ENCODE data around the gene MEF2A. TPM values are rescaled to one million over a fixed set of nuclear protein-coding genes. Genes with fewer than 3 reads are reported as not detected.

Gene MEF2A
- polyA plus RNA-seq, 6 donors from 2014 or later: 27.1 to 56.6 (median 40.9) TPM

DNA sequence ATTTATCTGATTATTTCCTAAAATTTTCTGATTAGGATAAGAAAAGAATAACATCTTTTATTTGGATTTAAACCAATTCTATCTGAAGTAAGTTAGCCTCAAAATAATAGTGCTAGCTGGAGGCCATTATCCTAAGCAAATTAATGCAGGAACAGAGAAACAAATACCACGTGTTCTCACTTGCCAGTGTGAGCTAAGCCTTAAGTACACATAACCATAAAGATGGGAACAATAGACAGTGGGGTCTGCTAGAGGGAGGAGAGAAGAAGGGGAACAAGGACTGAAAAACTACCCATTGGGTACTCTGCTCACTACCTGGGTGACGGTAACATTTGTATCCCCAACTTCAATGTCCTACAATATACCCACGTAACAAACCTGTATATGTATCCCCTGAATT is 198.7 kb downstream of the MEF2A start:
- H3K27ac Mint-ChIP-seq: no peak overlapping the region
- peaks cover 0 to 6% (median 0%) of the 10 kb centered on the region in 3 donors for H3K4me1 Mint-ChIP-seq
- H3K36me3 Mint-ChIP-seq: no peaks in the 10 kb centered on the region
- no peaks in the 10 kb centered on the region for H3K27me3 Mint-ChIP-seq
- no peaks in the 10 kb centered on the region for H3K9me3 Mint-ChIP-seq
- ATAC-seq (ENCODE audit: low read depth in 2 of 2): no peak
- H3K4me3 Mint-ChIP-seq: no peak overlapping the region
- no peak for DNase-seq

Other genes starting within 250 kb of the MEF2A start
- gene LYSMD4, start 167.5 kb downstream of the MEF2A start, polyA plus RNA-seq (ENCODE audit: low read depth in 6 of 6): 1 to 10 TPM; 2.0 to 3.9 (median 2.9) TPM